H54 (cell line): ENCODE measurements around the gene KLHL18.

Experiments used
- DNase-seq: peaks from one replicate; pipeline ENCODE4 v3.0.0; 2011; ENCODE audit warnings: low spot score, mixed read lengths; ENCODE audit not compliant: insufficient read length
- FAIRE-seq: peaks from 3 replicates; lab custom pipeline; 2011; peaks lifted over from hg19 to GRCh38; lab: Jason Lieb, UNC
- POLR2A ChIP-seq: IDR thresholded peaks from 2 replicates; pipeline ENCODE4 v1.6.1; 2011; ENCODE audit warnings: low read depth, mild to moderate bottlenecking, low read length

Gene KLHL18

GRCh38 chr3:47394140-47394870 is 111.6 kb downstream of the KLHL18 start:
- FAIRE-seq (no peak), DNase-seq (no peak)
- no peak for TF ChIP-seq POLR2A

GRCh38 chr3:47394881-47395280 is 112.1 kb downstream of the KLHL18 start:
- no peak for TF ChIP-seq POLR2A
- no peak for FAIRE-seq
- no peak for DNase-seq
